Gastrocnemius medialis (tissue), 4 donors: ENCODE measurements around the gene ERFL.

Experiments
- POLR2A ChIP-seq, 2 donors: fragments of 450-650 bp; IDR thresholded peaks; one replicate each; pipeline ENCODE4 v1.6.1; 2017; ENCODE audit warnings: antibody characterized with exemption in 2 of 2, mild to moderate bottlenecking in 2 of 2, moderate library complexity in 2 of 2
- TF ChIP-seq, protein P1 (sequence below), 5 experiments: fragments of 450-650 bp in 3 of 5; fragments of 200-600 bp in 2 of 5; sonication (generic) in 2 of 5; IDR thresholded peaks in 4 of 5; conservative IDR thresholded peaks in 1 of 5; 1 replicate in 4 of 5; 2 replicates in 1 of 5; pipeline ENCODE4 v1.5.1; 2016 to 2019; ENCODE audit warnings: antibody characterized with exemption in 5 of 5, mild to moderate bottlenecking in 3 of 5, moderate library complexity in 3 of 5

DNA sequence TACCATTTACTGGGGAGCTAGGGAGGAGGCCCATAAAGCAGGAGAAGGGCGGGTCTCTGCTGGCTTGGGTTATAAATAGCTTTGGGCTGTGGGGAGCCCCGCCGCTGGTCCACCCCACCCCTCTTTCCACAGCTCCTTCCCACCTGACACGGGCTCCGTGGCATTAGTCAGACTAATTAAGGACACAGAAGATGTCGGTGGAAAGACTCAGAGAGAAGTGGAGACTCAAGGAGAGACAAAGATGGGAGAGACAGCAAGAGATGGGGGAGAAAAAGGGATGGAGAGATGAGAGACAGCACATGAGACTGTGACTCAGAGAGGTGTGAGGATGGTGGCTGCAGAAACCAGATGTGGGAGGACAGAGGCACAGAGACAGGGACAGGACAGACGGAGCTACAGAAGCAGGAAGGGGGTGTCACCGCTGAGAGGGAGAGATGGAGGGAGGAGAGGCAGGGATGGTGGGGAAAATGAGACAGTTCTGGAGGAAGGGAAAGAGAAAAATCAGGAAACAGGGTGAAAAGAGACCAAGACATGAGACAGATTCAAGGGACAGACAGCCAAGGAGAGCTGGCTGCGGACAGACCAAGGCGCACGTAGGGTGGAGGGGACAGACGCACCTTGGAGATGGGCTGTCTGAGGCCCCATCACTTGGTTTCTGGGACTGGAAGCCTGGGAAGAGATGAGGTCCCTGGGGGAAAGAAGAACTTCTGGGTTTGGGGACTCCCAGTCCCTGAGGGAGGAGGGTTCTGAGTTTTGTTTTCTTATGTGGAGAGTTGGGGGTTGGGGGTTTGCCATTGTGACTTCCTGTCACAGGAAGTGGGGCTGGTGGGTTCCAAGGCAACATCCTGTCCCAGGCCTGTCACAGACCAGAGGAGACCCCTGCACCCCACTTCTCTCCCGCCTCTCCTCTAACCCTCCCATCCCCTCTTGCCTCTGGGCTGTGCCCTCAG, 41.2 kb downstream of the ERFL start:
- TF ChIP-seq, protein P1, sequence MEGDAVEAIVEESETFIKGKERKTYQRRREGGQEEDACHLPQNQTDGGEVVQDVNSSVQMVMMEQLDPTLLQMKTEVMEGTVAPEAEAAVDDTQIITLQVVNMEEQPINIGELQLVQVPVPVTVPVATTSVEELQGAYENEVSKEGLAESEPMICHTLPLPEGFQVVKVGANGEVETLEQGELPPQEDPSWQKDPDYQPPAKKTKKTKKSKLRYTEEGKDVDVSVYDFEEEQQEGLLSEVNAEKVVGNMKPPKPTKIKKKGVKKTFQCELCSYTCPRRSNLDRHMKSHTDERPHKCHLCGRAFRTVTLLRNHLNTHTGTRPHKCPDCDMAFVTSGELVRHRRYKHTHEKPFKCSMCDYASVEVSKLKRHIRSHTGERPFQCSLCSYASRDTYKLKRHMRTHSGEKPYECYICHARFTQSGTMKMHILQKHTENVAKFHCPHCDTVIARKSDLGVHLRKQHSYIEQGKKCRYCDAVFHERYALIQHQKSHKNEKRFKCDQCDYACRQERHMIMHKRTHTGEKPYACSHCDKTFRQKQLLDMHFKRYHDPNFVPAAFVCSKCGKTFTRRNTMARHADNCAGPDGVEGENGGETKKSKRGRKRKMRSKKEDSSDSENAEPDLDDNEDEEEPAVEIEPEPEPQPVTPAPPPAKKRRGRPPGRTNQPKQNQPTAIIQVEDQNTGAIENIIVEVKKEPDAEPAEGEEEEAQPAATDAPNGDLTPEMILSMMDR (IDR thresholded peaks at IDR 0.05 in 4 of 5, conservative IDR thresholded peaks at IDR 0.05 in 1 of 5), result no peak
- TF ChIP-seq POLR2A (IDR thresholded peaks at IDR 0.05), result no peak
